ENCODE measurements around the gene PCNX4.

DNA sequence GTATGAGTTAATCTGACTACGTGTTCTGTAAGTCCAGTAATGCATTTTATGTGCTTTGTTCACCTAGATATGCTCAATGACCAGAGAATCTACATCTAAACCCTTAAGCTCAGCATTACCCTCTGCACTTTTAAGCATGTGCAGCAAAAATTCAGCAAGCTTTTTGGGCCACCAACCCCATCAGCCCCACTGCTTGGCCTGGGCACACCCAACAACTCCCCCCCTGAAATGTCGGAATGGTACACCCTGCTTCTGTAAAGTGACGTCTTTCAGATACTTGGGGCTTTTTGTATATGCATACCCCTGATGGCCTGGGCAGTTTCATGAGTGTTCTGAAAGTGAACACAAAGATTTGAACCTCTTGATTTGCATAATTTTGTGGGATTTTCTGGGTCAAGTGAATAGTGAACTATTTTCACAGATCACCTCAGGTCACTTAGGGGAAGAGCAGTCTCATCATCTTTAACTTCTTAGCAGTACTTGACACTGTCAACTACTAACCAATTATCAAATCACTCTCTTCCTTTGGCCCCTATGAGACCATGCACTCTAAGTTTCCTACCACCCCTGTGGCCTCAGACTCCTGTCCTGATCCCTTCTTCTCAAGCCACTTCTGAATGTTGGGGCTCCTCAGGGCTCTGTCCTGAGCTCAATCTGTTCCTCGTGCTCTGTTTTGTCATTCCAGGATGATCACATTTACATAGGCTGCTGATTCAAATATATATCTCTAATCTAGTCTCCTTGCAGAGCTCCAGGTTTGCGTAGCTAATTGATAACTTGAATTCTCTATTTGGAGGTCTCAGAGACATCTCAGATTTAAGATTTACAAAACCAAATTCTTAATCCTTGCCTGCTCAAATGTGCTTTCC is 121.0 kb downstream of the PCNX4 start:
- TF ChIP-seq, protein P1, sequence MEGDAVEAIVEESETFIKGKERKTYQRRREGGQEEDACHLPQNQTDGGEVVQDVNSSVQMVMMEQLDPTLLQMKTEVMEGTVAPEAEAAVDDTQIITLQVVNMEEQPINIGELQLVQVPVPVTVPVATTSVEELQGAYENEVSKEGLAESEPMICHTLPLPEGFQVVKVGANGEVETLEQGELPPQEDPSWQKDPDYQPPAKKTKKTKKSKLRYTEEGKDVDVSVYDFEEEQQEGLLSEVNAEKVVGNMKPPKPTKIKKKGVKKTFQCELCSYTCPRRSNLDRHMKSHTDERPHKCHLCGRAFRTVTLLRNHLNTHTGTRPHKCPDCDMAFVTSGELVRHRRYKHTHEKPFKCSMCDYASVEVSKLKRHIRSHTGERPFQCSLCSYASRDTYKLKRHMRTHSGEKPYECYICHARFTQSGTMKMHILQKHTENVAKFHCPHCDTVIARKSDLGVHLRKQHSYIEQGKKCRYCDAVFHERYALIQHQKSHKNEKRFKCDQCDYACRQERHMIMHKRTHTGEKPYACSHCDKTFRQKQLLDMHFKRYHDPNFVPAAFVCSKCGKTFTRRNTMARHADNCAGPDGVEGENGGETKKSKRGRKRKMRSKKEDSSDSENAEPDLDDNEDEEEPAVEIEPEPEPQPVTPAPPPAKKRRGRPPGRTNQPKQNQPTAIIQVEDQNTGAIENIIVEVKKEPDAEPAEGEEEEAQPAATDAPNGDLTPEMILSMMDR (IDR thresholded peaks at IDR 0.05; ENCODE audit: low read depth, low read length) = no peak
- TF ChIP-seq EZH2phosphoT487 (IDR thresholded peaks at IDR 0.05; ENCODE audit: low read depth) = no peak
